ENCODE results near the gene GIT1.
"Not testable (repeated sequence)": the region's sequence is repeated elsewhere in the genome, so short reads cannot be mapped to it uniquely, and the experiment has no call there.

Gene GIT1

GRCh38 chr17:29562615-29563014, 26.8 kb downstream of the GIT1 start:
- TF ChIP-seq, protein P1, sequence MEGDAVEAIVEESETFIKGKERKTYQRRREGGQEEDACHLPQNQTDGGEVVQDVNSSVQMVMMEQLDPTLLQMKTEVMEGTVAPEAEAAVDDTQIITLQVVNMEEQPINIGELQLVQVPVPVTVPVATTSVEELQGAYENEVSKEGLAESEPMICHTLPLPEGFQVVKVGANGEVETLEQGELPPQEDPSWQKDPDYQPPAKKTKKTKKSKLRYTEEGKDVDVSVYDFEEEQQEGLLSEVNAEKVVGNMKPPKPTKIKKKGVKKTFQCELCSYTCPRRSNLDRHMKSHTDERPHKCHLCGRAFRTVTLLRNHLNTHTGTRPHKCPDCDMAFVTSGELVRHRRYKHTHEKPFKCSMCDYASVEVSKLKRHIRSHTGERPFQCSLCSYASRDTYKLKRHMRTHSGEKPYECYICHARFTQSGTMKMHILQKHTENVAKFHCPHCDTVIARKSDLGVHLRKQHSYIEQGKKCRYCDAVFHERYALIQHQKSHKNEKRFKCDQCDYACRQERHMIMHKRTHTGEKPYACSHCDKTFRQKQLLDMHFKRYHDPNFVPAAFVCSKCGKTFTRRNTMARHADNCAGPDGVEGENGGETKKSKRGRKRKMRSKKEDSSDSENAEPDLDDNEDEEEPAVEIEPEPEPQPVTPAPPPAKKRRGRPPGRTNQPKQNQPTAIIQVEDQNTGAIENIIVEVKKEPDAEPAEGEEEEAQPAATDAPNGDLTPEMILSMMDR (conservative IDR thresholded peaks at IDR 0.05; ENCODE audit: low read depth, low read length): no peak
- Histone ChIP-seq H3K4me1 (ENCODE audit: low read depth, poor library complexity, severe bottlenecking) (peaks cover 20% of the 10 kb centered on the region), H4K20me1 (ENCODE audit: insufficient read depth) (no peaks in the 10 kb centered on the region), H3K4me3 (IDR thresholded peaks at IDR 0.05; ENCODE audit: insufficient read depth, low read depth, low read length) (no peak overlapping the region), H3K27ac (no peak overlapping the region), H3K27me3 (ENCODE audit: insufficient read depth, low read depth) (no peaks in the 10 kb centered on the region), H2AFZ (ENCODE audit: low read depth) (no peak overlapping the region), H3K9ac (no peak overlapping the region), H3K79me2 (ENCODE audit: insufficient read depth, low read depth) (peaks cover 11% of the 10 kb centered on the region; the same call in 1 of the 2 replicates), H3K4me2 (no peak overlapping the region), H3K36me3 (ENCODE audit: insufficient read depth) (no peaks in the 10 kb centered on the region)

DNA sequence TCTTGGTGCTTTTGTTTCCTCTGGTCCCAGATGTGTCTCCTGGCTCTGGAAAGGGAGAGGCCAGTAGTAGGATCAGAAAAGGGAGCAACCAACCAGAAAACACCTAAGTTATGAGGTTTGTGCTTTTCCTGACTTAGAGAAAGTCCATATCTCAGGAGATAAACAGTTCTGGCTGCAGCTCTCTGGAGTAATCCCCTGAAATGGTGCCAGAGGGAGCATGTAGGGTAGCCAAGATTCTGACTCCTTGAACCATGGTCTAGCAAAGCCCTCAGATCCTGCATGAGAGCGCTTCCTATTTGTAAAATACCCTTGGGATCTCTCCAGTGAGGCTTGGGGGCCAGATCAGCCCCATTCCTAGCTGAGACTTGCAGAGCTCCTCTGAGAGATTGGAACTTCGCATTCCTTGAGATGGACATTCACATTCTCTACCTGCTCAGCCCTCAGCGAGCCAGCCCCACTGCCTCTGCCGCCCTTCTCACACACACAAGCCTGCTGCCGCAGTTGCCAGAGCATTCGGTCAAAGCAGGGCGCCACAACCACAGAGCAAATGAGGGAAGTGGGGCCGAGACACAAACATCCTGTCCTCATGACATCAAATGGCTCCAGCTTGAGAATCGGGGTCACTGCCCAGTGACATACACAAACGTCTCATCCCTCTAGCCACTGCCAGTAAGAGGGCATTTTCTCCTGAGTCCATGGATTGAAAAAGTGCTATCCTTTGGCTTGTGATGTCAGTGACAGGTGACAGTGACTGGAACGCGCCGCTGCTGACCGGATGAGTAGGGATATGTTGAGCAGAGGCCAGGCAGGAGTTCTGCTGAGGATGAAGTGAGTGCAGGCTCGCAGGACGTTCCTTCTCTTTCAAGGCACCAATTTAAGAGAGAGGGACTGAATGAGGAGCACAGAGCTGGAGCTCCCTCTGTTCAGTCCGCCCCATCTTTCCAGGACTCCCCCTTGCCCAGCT, 27.6 kb downstream of the GIT1 start:
- TF ChIP-seq, protein P1 (conservative IDR thresholded peaks at IDR 0.05; ENCODE audit: low read depth, low read length): no peak
- H3K4me1 ChIP-seq (ENCODE audit: low read depth, poor library complexity, severe bottlenecking): peaks cover 20% of the 10 kb centered on the region
- no peak overlapping the region for H3K4me2 ChIP-seq
- H3K27me3 ChIP-seq (ENCODE audit: insufficient read depth, low read depth): no peaks in the 10 kb centered on the region
- no peak overlapping the region for H3K27ac ChIP-seq
- H3K79me2 ChIP-seq (ENCODE audit: insufficient read depth, low read depth): peaks cover 11% of the 10 kb centered on the region; the same call in 1 of the 2 replicates
- no peak overlapping the region for H3K9ac ChIP-seq
- H3K36me3 ChIP-seq (ENCODE audit: insufficient read depth): no peaks in the 10 kb centered on the region
- no peak overlapping the region for H3K4me3 ChIP-seq (IDR thresholded peaks at IDR 0.05; ENCODE audit: insufficient read depth, low read depth, low read length)
- H4K20me1 ChIP-seq (ENCODE audit: insufficient read depth): no peaks in the 10 kb centered on the region
- no peak overlapping the region for H2AFZ ChIP-seq (ENCODE audit: low read depth)

- TF ChIP-seq, protein P1 (conservative IDR thresholded peaks at IDR 0.05; ENCODE audit: low read depth, low read length): no peak
- Histone ChIP-seq H2AFZ (ENCODE audit: low read depth) (no peak overlapping the region), H4K20me1 (ENCODE audit: insufficient read depth) (no peaks in the 10 kb centered on the region), H3K9ac (no peak overlapping the region), H3K79me2 (ENCODE audit: insufficient read depth, low read depth) (peaks cover 11% of the 10 kb centered on the region; the same call in 1 of the 2 replicates), H3K4me3 (IDR thresholded peaks at IDR 0.05; ENCODE audit: insufficient read depth, low read depth, low read length) (no peak overlapping the region), H3K27ac (no peak overlapping the region), H3K4me2 (no peak overlapping the region), H3K36me3 (ENCODE audit: insufficient read depth) (no peaks in the 10 kb centered on the region), H3K27me3 (ENCODE audit: insufficient read depth, low read depth) (no peaks in the 10 kb centered on the region), H3K4me1 (ENCODE audit: low read depth, poor library complexity, severe bottlenecking) (peaks cover 19% of the 10 kb centered on the region)
These were observed 29.1 kb downstream of the GIT1 start for GRCh38 chr17:29560316-29560715.

GRCh38 chr17:29559640-29560039, 29.8 kb downstream of the GIT1 start:
- Histone ChIP-seq H3K27me3 (ENCODE audit: insufficient read depth, low read depth) (no peaks in the 10 kb centered on the region), H3K4me1 (ENCODE audit: low read depth, poor library complexity, severe bottlenecking) (peaks cover 12% of the 10 kb centered on the region), H3K4me3 (IDR thresholded peaks at IDR 0.05; ENCODE audit: insufficient read depth, low read depth, low read length) (no peak overlapping the region), H3K4me2 (no peak overlapping the region), H3K27ac (no peak overlapping the region), H4K20me1 (ENCODE audit: insufficient read depth) (no peaks in the 10 kb centered on the region), H3K9ac (no peak overlapping the region), H3K79me2 (ENCODE audit: insufficient read depth, low read depth) (peaks cover 8% of the 10 kb centered on the region; the same call in 1 of the 2 replicates), H2AFZ (ENCODE audit: low read depth) (no peak overlapping the region), H3K36me3 (ENCODE audit: insufficient read depth) (no peaks in the 10 kb centered on the region)
- TF ChIP-seq, protein P1 (conservative IDR thresholded peaks at IDR 0.05; ENCODE audit: low read depth, low read length): no peak

GRCh38 chr17:29558139-29558538, 31.3 kb downstream of the GIT1 start:
- not testable (repeated sequence) for H3K4me1 ChIP-seq (ENCODE audit: low read depth, poor library complexity, severe bottlenecking); H3K27ac ChIP-seq; H4K20me1 ChIP-seq (ENCODE audit: insufficient read depth); H3K79me2 ChIP-seq (ENCODE audit: insufficient read depth, low read depth); H3K4me3 ChIP-seq (IDR thresholded peaks at IDR 0.05; ENCODE audit: insufficient read depth, low read depth, low read length); H3K36me3 ChIP-seq (ENCODE audit: insufficient read depth); H3K4me2 ChIP-seq; H3K9ac ChIP-seq; H2AFZ ChIP-seq (ENCODE audit: low read depth); H3K27me3 ChIP-seq (ENCODE audit: insufficient read depth, low read depth)

Measured in KMS-11 (cell line).